ENCODE results near the gene CASKIN2.

GRCh38 chr17:75531721-75532072, 16.4 kb upstream of the CASKIN2 start:
- TF ChIP-seq CTCF (IDR thresholded peaks at IDR 0.05) (no peak), POLR2AphosphoS2 (conservative IDR thresholded peaks at IDR 0.05; ENCODE audit: low read length) (no peak), POLR2A (IDR thresholded peaks at IDR 0.05; ENCODE audit: low read length) (no peak), RARB (CRISPR knock-in tag; IDR thresholded peaks at IDR 0.05) (no peak), NPAS2 (CRISPR knock-in tag; IDR thresholded peaks at IDR 0.05; ENCODE audit: borderline replicate concordance) (no peak), SMC3 (IDR thresholded peaks at IDR 0.05) (no peak), BHLHE40 (IDR thresholded peaks at IDR 0.05; ENCODE audit: low read depth, low read length) (no peak), PBX3 (IDR thresholded peaks at IDR 0.05) (no peak), JUN (IDR thresholded peaks at IDR 0.05) (no peak), MAFK (IDR thresholded peaks at IDR 0.05; ENCODE audit: partially characterized antibody) (no peak), RFX5 (IDR thresholded peaks at IDR 0.05) (no peak), CBX2 (IDR thresholded peaks at IDR 0.05; ENCODE audit: borderline replicate concordance, low read depth) (no peak), RAD21 (conservative IDR thresholded peaks at IDR 0.05 in 1 of 2, IDR thresholded peaks at IDR 0.05 in 1 of 2) (no peak), REST (IDR thresholded peaks at IDR 0.05) (no peak)

Measured in A549 (cell line).